GM12878 (cell line): Measurements from ENCODE around the gene TRAPPC2. TPM values are rescaled to one million over a fixed set of nuclear protein-coding genes. Genes with fewer than 3 reads are reported as not detected.
A peak's percentile ranks its signal among the peaks of the same experiment; 100 is the strongest.

Experiments
- ATF7 ChIP-seq: fragments of 450-650 bp; IDR thresholded peaks from 2 replicates; pipeline ENCODE4 v1.6.1; 2016; ENCODE audit warnings: low read depth, mild to moderate bottlenecking
- CBX5 ChIP-seq: sonication (generic); IDR thresholded peaks from 2 replicates; pipeline ENCODE4 v1.6.1; 2016; ENCODE audit warnings: low read depth, moderate library complexity, mild to moderate bottlenecking, inconsistent platforms
- CREB1 ChIP-seq: IDR thresholded peaks from 2 replicates; pipeline ENCODE4 v1.6.1; 2012; ENCODE audit warnings: low read depth, mild to moderate bottlenecking, inconsistent platforms
- ETV6 ChIP-seq, 2 experiments: fragments of 450-650 bp in 1 of 2; IDR thresholded peaks in 1 of 2; conservative IDR thresholded peaks in 1 of 2; 2 replicates each; pipeline ENCODE4 v1.6.1; 2014; ENCODE audit warnings: antibody characterized with exemption in 1 of 2, borderline replicate concordance in 1 of 2, low read depth in 1 of 2, mild to moderate bottlenecking in 1 of 2, moderate library complexity in 1 of 2
- HDAC6 ChIP-seq: fragments of 200-600 bp; sonication (generic); IDR thresholded peaks from one replicate; pipeline ENCODE4 v1.8.0; 2017; ENCODE audit warnings: antibody characterized with exemption; ENCODE audit not compliant: unreplicated experiment
- IKZF2 ChIP-seq, 2 experiments: fragments of 450-650 bp; IDR thresholded peaks; 2 replicates each; pipeline ENCODE4 v1.6.1; 2017; ENCODE audit warnings: mild to moderate bottlenecking in 2 of 2, moderate library complexity in 2 of 2
- IRF4 ChIP-seq: IDR thresholded peaks from 2 replicates; pipeline ENCODE4 v1.6.1; 2011; ENCODE audit warnings: low read depth, low read length
- RAD21 ChIP-seq: IDR thresholded peaks from 2 replicates; pipeline ENCODE4 v1.6.1; 2011; ENCODE audit warnings: mild to moderate bottlenecking, low read depth, low read length, moderate library complexity; ENCODE audit not compliant: insufficient read depth
- RCOR1 ChIP-seq: conservative IDR thresholded peaks from 2 replicates; pipeline ENCODE4 v1.6.1; 2012; ENCODE audit warnings: low read depth, low read length, improper control_type of control experiment
- SMAD1 ChIP-seq: fragments of 450-650 bp; IDR thresholded peaks from 2 replicates; pipeline ENCODE4 v1.6.1; 2018; ENCODE audit warnings: mild to moderate bottlenecking, low read depth; ENCODE audit not compliant: partially characterized antibody
- SMC3 ChIP-seq: IDR thresholded peaks from 2 replicates; pipeline ENCODE4 v1.6.1; 2011; ENCODE audit warnings: low read length, improper control_type of control experiment, borderline replicate concordance
- SP1 ChIP-seq: IDR thresholded peaks from one replicate; pipeline ENCODE4 v1.6.1; 2011; ENCODE audit warnings: low read depth, low read length
- SRF ChIP-seq, 2 experiments: IDR thresholded peaks; 2 replicates each; pipeline ENCODE4 v1.6.1; 2011; ENCODE audit warnings: low read depth in 2 of 2, low read length in 2 of 2, mild to moderate bottlenecking in 1 of 2, moderate library complexity in 1 of 2
- TCF3 ChIP-seq: IDR thresholded peaks from 2 replicates; pipeline ENCODE4 v1.6.1; 2012; ENCODE audit warnings: low read depth, mild to moderate bottlenecking, low read length, borderline replicate concordance; ENCODE audit not compliant: insufficient read depth
- ZSCAN29 ChIP-seq: fragments of 450-650 bp; IDR thresholded peaks from 2 replicates; pipeline ENCODE4 v1.6.1; 2017; ENCODE audit warnings: mild to moderate bottlenecking, moderate library complexity
- polyA plus RNA-seq, 11 experiments: library from polyadenylated mRNA; depleted of rRNA in 4 of 11; unstranded in 6 of 11; stranded (reverse) in 5 of 11; fragments of >200 nt; fragmentation: Nextera tagmentation in 4 of 11; fragmentation: Illumina TruSeq in 1 of 11; extraction: Ambion mirVana in 4 of 11; extraction: Trizol in 1 of 11; gene quantifications; 1 replicate in 1 of 11; 2 replicates in 10 of 11; pipeline versions ENCODE4 v1.2.1 to v1.2.3, GENCODE V29; 2011 to 2016; ENCODE audit warnings: inconsistent platforms in 2 of 11, missing spikeins in 2 of 11, low read depth in 1 of 11
- total RNA-seq, 4 experiments: library from RNA; depleted of rRNA in 3 of 4; stranded (reverse); fragments of >200 nt in 3 of 4; fragmentation: Illumina TruSeq in 1 of 4; extraction: Trizol in 1 of 4; gene quantifications; 2 replicates each; pipeline versions ENCODE4 v1.2.1 to v1.2.3, GENCODE V29; 2013 to 2021
- TF ChIP-seq, protein P1 (sequence below): fragments of 450-650 bp; IDR thresholded peaks from 2 replicates; pipeline ENCODE4 v1.6.1; 2018; ENCODE audit warnings: mild to moderate bottlenecking, low read depth, moderate library complexity; ENCODE audit not compliant: partially characterized antibody
- TF ChIP-seq, protein P2 (sequence below): IDR thresholded peaks from 2 replicates; pipeline ENCODE4 v1.6.1; 2011; ENCODE audit warnings: mild to moderate bottlenecking, low read depth, low read length, moderate library complexity; ENCODE audit not compliant: insufficient replicate concordance
- TF ChIP-seq, protein P3 (sequence below): fragments of 450-650 bp; formaldehyde crosslinking; IDR thresholded peaks from 2 replicates; pipeline ENCODE4 v1.4.0; 2022; ENCODE audit warnings: mild to moderate bottlenecking, moderate library complexity
- TF ChIP-seq, protein P4 (sequence below): fragments of 450-650 bp; IDR thresholded peaks from 2 replicates; pipeline ENCODE4 v1.6.1; 2016; ENCODE audit warnings: mild to moderate bottlenecking, moderate library complexity, borderline replicate concordance

Gene TRAPPC2
- total and polyA plus RNA-seq, 10 of the 15 experiments (the other 5 are each of a cell fraction or from before 2014, with no cell fraction given), result 12.4 to 28.4 (median 21.3) TPM

DNA sequence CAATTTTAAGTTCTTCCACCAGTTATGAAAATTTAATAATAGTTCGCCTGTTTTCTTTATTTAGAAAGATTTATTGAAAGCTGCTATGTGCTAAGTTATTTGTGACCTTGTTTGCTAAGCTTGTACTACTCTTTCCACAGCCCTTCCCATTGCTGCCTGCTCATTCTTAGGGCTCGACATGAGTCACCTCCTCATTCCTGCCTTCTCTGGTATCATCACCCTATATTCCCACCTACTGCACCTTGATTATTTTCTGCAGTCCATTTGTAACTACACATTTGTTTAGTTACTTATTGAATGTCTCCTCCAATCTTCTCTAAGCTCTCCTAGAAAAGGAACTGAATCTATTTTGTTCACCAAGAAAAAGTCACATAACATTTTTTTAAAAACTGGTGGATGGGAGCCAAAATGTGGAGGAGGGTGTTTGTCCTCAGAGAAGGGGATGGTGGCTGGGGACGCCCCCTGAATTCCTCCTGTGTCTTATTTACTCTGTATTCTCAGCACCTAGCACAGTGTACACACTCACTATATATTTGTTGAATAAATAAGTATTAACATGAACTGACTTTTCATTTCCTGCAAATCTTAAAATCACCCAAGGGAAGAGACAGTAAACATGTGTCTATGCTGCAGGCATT lies 49.2 kb downstream of the TRAPPC2 start (continued):
- TF ChIP-seq, protein P1, sequence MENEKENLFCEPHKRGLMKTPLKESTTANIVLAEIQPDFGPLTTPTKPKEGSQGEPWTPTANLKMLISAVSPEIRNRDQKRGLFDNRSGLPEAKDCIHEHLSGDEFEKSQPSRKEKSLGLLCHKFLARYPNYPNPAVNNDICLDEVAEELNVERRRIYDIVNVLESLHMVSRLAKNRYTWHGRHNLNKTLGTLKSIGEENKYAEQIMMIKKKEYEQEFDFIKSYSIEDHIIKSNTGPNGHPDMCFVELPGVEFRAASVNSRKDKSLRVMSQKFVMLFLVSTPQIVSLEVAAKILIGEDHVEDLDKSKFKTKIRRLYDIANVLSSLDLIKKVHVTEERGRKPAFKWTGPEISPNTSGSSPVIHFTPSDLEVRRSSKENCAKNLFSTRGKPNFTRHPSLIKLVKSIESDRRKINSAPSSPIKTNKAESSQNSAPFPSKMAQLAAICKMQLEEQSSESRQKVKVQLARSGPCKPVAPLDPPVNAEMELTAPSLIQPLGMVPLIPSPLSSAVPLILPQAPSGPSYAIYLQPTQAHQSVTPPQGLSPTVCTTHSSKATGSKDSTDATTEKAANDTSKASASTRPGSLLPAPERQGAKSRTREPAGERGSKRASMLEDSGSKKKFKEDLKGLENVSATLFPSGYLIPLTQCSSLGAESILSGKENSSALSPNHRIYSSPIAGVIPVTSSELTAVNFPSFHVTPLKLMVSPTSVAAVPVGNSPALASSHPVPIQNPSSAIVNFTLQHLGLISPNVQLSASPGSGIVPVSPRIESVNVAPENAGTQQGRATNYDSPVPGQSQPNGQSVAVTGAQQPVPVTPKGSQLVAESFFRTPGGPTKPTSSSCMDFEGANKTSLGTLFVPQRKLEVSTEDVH, result no peak
- TF ChIP-seq, protein P2, sequence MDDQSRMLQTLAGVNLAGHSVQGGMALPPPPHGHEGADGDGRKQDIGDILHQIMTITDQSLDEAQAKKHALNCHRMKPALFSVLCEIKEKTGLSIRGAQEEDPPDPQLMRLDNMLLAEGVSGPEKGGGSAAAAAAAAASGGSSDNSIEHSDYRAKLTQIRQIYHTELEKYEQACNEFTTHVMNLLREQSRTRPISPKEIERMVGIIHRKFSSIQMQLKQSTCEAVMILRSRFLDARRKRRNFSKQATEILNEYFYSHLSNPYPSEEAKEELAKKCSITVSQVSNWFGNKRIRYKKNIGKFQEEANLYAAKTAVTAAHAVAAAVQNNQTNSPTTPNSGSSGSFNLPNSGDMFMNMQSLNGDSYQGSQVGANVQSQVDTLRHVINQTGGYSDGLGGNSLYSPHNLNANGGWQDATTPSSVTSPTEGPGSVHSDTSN, result no peak
- TF ChIP-seq, protein P3, sequence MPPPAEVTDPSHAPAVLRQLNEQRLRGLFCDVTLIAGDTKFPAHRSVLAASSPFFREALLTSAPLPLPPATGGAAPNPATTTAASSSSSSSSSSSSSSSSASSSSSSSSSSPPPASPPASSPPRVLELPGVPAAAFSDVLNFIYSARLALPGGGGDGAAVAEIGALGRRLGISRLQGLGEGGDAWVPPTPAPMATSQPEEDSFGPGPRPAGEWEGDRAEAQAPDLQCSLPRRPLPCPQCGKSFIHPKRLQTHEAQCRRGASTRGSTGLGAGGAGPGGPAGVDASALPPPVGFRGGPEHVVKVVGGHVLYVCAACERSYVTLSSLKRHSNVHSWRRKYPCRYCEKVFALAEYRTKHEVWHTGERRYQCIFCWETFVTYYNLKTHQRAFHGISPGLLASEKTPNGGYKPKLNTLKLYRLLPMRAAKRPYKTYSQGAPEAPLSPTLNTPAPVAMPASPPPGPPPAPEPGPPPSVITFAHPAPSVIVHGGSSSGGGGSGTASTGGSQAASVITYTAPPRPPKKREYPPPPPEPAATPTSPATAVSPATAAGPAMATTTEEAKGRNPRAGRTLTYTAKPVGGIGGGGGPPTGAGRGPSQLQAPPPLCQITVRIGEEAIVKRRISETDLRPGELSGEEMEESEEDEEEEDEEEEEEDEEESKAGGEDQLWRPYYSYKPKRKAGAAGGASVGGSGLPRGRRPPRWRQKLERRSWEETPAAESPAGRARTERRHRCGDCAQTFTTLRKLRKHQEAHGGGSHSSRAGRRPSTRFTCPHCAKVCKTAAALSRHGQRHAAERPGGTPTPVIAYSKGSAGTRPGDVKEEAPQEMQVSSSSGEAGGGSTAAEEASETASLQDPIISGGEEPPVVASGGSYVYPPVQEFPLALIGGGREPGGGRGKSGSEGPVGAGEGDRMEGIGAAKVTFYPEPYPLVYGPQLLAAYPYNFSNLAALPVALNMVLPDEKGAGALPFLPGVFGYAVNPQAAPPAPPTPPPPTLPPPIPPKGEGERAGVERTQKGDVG (CRISPR knock-in tag), result no peak
- TF ChIP-seq, protein P4, sequence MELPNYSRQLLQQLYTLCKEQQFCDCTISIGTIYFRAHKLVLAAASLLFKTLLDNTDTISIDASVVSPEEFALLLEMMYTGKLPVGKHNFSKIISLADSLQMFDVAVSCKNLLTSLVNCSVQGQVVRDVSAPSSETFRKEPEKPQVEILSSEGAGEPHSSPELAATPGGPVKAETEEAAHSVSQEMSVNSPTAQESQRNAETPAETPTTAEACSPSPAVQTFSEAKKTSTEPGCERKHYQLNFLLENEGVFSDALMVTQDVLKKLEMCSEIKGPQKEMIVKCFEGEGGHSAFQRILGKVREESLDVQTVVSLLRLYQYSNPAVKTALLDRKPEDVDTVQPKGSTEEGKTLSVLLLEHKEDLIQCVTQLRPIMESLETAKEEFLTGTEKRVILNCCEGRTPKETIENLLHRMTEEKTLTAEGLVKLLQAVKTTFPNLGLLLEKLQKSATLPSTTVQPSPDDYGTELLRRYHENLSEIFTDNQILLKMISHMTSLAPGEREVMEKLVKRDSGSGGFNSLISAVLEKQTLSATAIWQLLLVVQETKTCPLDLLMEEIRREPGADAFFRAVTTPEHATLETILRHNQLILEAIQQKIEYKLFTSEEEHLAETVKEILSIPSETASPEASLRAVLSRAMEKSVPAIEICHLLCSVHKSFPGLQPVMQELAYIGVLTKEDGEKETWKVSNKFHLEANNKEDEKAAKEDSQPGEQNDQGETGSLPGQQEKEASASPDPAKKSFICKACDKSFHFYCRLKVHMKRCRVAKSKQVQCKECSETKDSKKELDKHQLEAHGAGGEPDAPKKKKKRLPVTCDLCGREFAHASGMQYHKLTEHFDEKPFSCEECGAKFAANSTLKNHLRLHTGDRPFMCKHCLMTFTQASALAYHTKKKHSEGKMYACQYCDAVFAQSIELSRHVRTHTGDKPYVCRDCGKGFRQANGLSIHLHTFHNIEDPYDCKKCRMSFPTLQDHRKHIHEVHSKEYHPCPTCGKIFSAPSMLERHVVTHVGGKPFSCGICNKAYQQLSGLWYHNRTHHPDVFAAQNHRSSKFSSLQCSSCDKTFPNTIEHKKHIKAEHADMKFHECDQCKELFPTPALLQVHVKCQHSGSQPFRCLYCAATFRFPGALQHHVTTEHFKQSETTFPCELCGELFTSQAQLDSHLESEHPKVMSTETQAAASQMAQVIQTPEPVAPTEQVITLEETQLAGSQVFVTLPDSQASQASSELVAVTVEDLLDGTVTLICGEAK, result no peak
- peak; percentile 45 to 53; a peak in 2 of 4 replicates for TF ChIP-seq IKZF2 (IDR thresholded peaks at IDR 0.05)
- TF ChIP-seq SMAD1, result peak; percentile 41
- no peak for TF ChIP-seq CBX5
- TF ChIP-seq ATF7, result no peak
- TF ChIP-seq RCOR1, result no peak
- TF ChIP-seq TCF3, result no peak
- no peak for TF ChIP-seq SP1
- TF ChIP-seq ZSCAN29, result no peak
- no peak for TF ChIP-seq IRF4
- TF ChIP-seq ETV6 (conservative IDR thresholded peaks at IDR 0.05 in 1 of 2, IDR thresholded peaks at IDR 0.05 in 1 of 2; ENCODE audit: borderline replicate concordance in 1 of 2, low read depth in 1 of 2), result no peak
- TF ChIP-seq RAD21, result no peak
- TF ChIP-seq HDAC6, result no peak
- no peak for TF ChIP-seq CREB1
- TF ChIP-seq SRF (IDR thresholded peaks at IDR 0.05; ENCODE audit: low read depth in 2 of 2, low read length in 2 of 2), result no peak
- TF ChIP-seq SMC3, result no peak
